Hematopoietic multipotent progenitor cell treated with erythropoietin and hydrocortisone succinate and interleukin-3 and kit ligand, for 4 days (in vitro differentiated cells): ENCODE results near the gene POU2F1.

ENCODE experiments used
- DNase-seq: peaks from one replicate; pipeline ENCODE4 v3.0.0-alpha.2; 2015

POU2F1 gene

GRCh38 chr1:167325151-167325550, 104.5 kb downstream of the POU2F1 start:
- DNase-seq: no peak

DNA sequence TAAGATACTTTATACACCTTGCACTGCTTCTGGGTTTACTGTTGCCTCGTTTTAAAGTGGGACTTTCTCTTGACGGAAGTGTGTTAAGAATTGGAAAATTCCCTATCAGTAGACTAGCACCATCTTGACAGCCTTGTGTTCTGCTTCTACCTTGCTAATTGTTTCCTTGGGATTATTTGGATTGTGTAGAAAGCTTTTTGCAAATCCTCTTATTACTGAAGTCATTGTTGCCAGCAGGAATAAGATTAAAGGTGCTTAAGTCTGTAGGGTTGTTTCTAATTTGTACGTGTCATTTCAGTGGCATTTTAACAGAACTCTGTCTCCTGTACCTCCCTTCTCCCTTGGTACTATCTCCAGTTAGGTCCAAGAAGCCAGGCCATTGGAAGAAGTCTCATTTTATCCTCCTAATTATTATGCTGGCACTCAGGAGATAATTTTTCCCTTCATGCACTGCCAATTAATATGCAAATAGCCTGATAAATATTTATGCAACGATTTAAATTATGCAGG, 107.7 kb downstream of the POU2F1 start:
- DNase-seq: no peak

GRCh38 chr1:167328816-167329483, 108.3 kb downstream of the POU2F1 start:
- DNase-seq: peak; percentile 87

DNA sequence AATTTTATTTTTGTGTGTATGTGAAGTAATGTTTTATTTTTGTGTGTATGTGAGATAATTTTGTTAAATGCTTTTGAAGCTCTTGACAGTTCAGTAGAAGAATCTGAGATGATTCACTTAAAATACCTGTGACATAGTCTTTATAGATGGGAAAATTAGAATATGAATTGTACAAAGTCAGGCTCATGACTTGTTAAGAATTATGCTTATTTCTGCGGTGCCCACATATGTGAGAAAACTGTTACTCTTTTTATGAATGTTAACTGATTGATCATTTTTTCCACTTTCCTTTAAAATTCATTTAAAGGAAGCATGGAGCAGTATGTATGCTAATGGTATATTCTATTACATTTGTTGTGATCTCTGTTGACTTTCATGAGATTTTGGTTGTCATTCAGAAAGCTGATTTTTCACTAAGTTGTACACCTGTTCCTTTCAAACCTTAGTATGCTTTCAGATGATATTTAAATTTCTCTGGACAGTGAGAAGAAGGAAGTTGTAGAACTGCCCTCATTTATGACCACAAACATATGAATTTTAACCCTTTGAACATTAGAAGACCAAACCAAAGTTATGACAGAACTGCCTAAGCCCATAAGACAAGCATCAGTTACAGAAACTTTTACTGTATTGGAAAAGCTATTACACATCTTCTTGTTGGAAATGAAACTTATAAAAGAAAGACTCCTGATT, 110.1 kb downstream of the POU2F1 start:
- peak; percentile 38 for DNase-seq

DNA sequence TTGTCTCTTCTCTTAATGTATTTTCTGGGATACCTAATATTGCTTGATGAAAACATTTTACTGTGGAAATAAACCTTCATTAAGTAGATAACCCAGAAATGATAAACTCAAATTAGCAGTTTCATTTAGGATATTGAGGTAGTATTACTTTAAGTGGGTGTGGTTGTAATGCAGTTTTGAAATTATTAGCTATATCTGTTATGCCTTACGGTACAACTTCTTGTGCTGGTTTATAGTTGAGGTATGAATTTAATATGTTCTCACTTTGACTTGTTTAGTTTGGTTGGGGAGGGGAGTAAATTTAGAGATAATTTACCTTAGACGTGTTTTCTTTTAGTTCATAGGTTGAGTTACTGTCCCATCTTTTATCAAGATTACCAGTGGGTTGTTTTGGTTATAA, 111.0 kb downstream of the POU2F1 start:
- no peak for DNase-seq

DNA sequence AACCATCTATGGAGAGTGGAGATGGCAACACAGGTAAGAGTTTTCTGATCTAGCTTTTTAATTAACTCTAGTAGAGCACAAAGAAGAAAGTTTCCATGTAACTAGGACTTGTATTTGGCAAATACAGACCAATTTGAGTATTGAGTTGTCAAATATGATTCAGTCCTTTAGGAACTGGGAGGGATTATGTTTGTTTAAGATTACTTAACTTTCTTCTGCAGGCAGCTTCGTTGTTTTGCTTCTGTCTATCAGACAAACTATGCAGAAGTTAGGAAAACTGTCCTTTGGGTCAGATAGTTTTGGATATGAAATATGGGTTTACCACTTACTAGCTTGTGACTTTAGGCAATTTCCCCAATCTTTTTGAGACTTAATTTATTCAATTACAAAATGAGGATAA, 111.8 kb downstream of the POU2F1 start:
- peak; percentile 29 for DNase-seq

DNA sequence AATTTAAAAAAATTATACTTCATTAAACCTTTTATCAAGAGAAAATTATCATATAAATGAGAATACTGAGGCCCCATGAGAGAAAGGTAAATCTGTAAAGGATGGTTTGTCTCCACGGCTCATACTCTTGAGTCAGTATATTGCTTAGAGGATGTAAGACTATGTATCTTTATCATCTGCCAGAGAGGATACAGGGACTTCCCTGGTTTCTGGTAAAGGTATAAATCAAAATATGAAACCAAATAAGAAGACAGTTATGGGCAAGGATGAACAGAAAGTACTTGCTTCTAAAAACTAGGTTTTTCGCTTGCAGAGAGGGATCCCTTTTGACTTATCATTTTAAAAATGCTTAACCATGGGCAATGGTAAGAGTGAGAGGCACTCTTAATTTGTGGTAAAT, 112.4 kb downstream of the POU2F1 start:
- no peak for DNase-seq

DNA sequence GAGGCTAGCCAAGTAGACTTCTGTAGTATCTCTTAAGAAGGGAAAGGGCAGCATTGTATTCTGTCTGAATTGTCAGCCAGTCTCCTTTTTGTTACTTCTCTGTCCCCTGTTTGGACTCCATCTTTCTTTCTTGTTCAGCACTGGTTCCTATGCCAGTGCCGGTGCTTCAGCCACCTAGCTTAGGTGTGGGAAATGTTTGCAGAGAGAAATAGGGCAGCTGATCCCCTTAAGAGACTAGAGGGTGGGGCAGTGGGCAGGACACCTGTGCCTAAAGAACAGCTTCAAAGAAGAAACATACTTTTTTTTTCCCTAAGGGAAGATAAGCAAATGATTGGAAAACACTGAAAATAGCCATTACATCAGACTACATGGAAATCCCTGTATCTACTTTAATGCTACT, 113.0 kb downstream of the POU2F1 start:
- DNase-seq: no peak

- DNase-seq: peak; percentile 18
Measured at GRCh38 chr1:167339405-167339804, 118.7 kb downstream of the POU2F1 start.

GRCh38 chr1:167342846-167343245, 122.2 kb downstream of the POU2F1 start:
- DNase-seq: peak; percentile 65

DNA sequence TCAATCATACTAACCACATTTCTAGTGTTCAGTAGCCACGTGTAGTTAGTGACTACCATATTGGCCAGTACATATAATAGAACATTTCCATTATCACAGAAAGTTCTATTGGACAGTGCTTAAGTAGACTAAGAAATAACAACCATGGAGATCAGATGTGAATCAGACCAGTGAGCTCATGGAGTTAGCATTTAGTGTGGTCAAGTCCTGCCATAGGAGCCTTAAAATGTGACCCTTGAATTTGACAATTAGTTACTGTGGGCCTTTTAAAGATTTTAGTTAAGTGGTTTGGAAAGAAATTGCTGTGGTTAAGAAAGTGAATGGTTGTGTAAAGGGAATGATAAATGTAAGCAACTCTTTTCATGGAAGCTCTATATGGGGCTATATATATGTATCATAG, 123.4 kb downstream of the POU2F1 start:
- no peak for DNase-seq

DNA sequence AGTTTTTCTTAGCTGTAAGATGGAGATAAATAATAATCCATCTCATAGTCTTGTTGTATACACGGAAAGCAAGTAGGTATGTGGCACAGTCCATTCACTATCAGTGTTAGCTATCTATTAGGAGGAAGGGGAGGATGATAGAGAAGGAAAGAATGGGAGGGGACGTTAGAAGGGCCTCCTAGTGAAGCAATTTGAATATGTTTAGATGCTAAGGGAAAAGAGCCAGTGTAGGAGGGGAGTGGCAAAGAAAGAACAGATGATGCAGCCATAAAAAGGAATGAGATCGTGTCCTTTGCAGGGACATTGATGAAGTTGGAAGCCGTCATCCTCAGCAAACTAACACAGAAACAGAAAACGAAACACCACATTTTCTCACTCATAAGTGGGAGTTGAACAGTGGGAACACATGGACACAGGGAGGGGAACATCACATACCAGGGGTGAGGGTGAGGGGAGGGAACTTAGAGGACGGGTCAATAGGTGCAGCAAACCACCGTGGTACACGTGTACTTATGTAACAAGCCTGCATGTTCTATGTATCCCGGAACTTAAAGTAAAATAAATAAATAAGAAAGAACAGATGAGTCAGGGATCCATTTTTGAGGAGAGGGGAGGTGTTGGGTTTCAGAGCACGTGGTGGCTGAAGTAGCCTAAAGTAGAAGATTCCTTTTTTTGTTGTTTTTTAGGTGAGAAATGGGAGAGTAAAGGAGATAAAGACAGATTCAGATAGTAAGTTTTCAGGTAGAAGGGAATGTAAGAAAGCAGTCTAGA, 124.1 kb downstream of the POU2F1 start:
- no peak for DNase-seq

DNA sequence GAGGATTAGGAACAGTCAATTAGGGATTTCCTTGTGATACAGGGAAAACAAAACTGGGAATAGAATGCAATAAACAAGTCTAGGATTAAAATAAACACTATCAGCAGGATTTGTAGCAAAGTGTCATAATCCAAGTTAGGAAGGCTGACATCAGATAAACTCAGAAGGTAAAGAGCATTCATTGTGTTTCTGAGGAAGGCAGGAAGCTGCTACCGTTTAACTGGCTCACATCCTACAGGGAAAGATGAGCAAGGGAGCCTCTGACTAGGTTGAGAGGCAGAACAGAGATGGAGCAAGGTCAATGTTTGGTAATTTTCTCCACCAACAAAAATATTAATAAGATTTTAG, 124.7 kb downstream of the POU2F1 start:
- DNase-seq: no peak

GRCh38 chr1:167357305-167357704, 136.6 kb downstream of the POU2F1 start:
- no peak for DNase-seq

- DNase-seq: no peak
Measured at GRCh38 chr1:167359295-167359694, 138.6 kb downstream of the POU2F1 start.

GRCh38 chr1:167360120-167360519, 139.4 kb downstream of the POU2F1 start:
- DNase-seq: no peak

DNA sequence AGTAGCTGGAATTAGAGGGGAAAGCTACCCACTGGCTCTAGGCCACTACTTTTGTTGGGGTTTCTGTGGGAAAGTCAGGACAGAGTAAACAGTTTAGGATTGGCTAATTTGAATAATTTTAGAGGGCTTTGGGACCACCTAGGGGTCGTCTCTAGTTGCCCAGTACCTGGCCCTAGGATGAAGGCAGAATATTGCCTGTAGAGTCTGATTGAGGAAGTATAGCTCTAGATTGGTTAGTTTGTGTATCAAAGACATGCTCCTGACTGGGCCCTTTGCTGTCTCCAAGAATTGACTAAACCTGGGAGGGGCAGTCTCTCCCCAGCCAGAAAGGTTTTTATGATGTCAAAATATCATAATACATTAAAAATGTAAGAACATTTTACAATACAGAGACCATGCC, 142.0 kb downstream of the POU2F1 start:
- no peak for DNase-seq

DNA sequence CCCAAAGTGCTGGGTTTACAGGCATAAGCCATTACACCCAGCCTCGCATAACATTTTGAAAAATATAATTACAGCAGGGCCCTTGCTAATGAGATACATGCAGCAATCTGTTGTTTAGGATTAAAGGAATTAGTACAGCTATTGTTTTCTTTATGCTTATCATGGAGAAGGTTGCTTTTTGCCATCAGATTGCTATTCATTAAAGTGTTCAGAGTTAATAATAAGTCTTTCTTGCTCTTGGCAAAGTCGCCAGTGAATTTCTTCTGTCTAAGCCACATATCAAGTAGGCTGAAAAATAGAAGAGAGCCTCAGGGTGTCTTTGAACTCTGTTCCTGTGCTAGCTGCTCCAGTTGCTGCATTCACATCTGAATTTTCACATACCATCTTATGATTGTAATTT, 144.1 kb downstream of the POU2F1 start:
- DNase-seq: no peak

- no peak for DNase-seq
Measured at GRCh38 chr1:167365360-167365759, 144.7 kb downstream of the POU2F1 start.

GRCh38 chr1:167367705-167368104, 147.0 kb downstream of the POU2F1 start:
- DNase-seq: no peak

GRCh38 chr1:167369175-167369574, 148.5 kb downstream of the POU2F1 start:
- DNase-seq: no peak

GRCh38 chr1:167369933-167370332, 149.2 kb downstream of the POU2F1 start:
- no peak for DNase-seq

- DNase-seq: no peak
Measured at GRCh38 chr1:167371030-167371429, 150.3 kb downstream of the POU2F1 start.

- DNase-seq: peak; percentile 18
Measured at GRCh38 chr1:167373398-167373797, 152.7 kb downstream of the POU2F1 start.
